Femur (tissue), 1 donor: ENCODE measurements around the gene PPFIA4.
"Not testable (repeated sequence)": the region's sequence is repeated elsewhere in the genome, so short reads cannot be mapped to it uniquely, and the experiment has no call there.

ENCODE experiments used
- DNase-seq: peaks from one replicate; pipeline ENCODE4 v3.0.0-alpha.2; 2017

Gene PPFIA4

GRCh38 chr1:203026031-203026665 is at the start of gene PPFIA4:
Gene PPFIA4 (plus strand): TSS chr1:203026491. CDS start chr1:203039009, 12,518 bp downstream.
- DNase-seq, result peak; percentile 94

- no peak for DNase-seq
Observed at GRCh38 chr1:202976633-202977032, 49.7 kb upstream of the PPFIA4 start.

GRCh38 chr1:202979459-202979858 is 46.8 kb upstream of the PPFIA4 start:
- DNase-seq, result no peak

GRCh38 chr1:202981939-202982338 is 44.4 kb upstream of the PPFIA4 start:
- no peak for DNase-seq

- DNase-seq, result no peak
Observed at GRCh38 chr1:202982715-202983430, 43.4 kb upstream of the PPFIA4 start.

GRCh38 chr1:202986120-202986519 is 40.2 kb upstream of the PPFIA4 start:
- not testable (repeated sequence) for DNase-seq

- no peak for DNase-seq
Observed at GRCh38 chr1:202987255-202987654, 39.0 kb upstream of the PPFIA4 start.

- DNase-seq, result no peak
Observed at GRCh38 chr1:202987922-202988583, 38.2 kb upstream of the PPFIA4 start.

- DNase-seq, result no peak
Observed at GRCh38 chr1:202989879-202990278, 36.4 kb upstream of the PPFIA4 start.

GRCh38 chr1:202991112-202991511 is 35.2 kb upstream of the PPFIA4 start:
- no peak for DNase-seq

- no peak for DNase-seq
Observed at GRCh38 chr1:202994756-202995155, 31.5 kb upstream of the PPFIA4 start.

- DNase-seq, result peak; percentile 54
Observed at GRCh38 chr1:202998836-202999750, 27.2 kb upstream of the PPFIA4 start.

- no peak for DNase-seq
Observed at GRCh38 chr1:203000217-203000944, 25.9 kb upstream of the PPFIA4 start.

GRCh38 chr1:203001986-203002385 is 24.3 kb upstream of the PPFIA4 start:
- DNase-seq, result no peak

- DNase-seq, result no peak
Observed at GRCh38 chr1:203002951-203003350, 23.3 kb upstream of the PPFIA4 start.

GRCh38 chr1:203005395-203006142 is 20.7 kb upstream of the PPFIA4 start:
- not testable (repeated sequence) for DNase-seq

- peak; percentile 98 for DNase-seq
Observed at GRCh38 chr1:203006948-203007871, 19.1 kb upstream of the PPFIA4 start, which contains the start of gene TMEM183A. Gene TMEM183A (plus strand): TSS chr1:203007374. CDS start chr1:203007466, 92 bp downstream.

- DNase-seq, result no peak
Observed at GRCh38 chr1:203009185-203009584, 17.1 kb upstream of the PPFIA4 start.

GRCh38 chr1:203011582-203011981 is 14.7 kb upstream of the PPFIA4 start:
- no peak for DNase-seq

GRCh38 chr1:203017061-203017460 is 9.2 kb upstream of the PPFIA4 start:
- DNase-seq, result no peak
